ENCODE results near the gene CIDEA. TPM values are rescaled to one million over a fixed set of nuclear protein-coding genes. Genes with fewer than 3 reads are reported as not detected.

CIDEA gene
- total and polyA plus RNA-seq, 2 donors (not counting 1 experiment from before 2014, with no cell fraction given) = not detected

GRCh38 chr18:12245793-12246135 is 8.4 kb upstream of the CIDEA start:
- DNase-seq (no peak), ATAC-seq (ENCODE audit: low read depth) (no peak)
- ChIA-PET CTCF (interaction anchor here (2.7 kb wide), 1 partner anchor 10 kb away, joined by 9 read pairs; no protein-coding TSS in a partner anchor), POLR2A (no interaction called here)
- H3K4me2 ChIP-seq (replicated peaks; ENCODE audit: low read depth, low read length, poor library complexity, severe bottlenecking) = no peak overlapping the region
- H4K20me1 ChIP-seq (ENCODE audit: control insufficient read depth, insufficient read depth, low read length, poor library complexity, severe bottlenecking) = no peaks in the 10 kb centered on the region
- H3K4me3 Mint-ChIP-seq = no peak overlapping the region
- TF ChIP-seq EZH2 (IDR thresholded peaks at IDR 0.05; ENCODE audit: borderline replicate concordance, insufficient read depth, low read depth, low read length, poor library complexity, severe bottlenecking) = no peak
- no peak for TF ChIP-seq CTCF (IDR thresholded peaks at IDR 0.05)
- peaks cover 0 to 2% (median 0%) of the 10 kb centered on the region in 3 donors for H3K9me3 ChIP-seq (ENCODE audit: control extremely low read depth in 1 of 3, control insufficient read depth in 2 of 3, insufficient read depth in 1 of 3, low read length in 2 of 3)
- H3K36me3 ChIP-seq (replicated peaks in 1 of 2; ENCODE audit: control extremely low read depth in 1 of 2, control insufficient read depth in 1 of 2, extremely low read depth in 1 of 2, insufficient read depth in 2 of 2, low read length in 1 of 2) = no peaks in the 10 kb centered on the region
- no peak overlapping the region for H2AFZ ChIP-seq (ENCODE audit: insufficient read depth, low read depth, low read length, poor library complexity, severe bottlenecking)
- peaks cover 52% of the 10 kb centered on the region for H3K27me3 Mint-ChIP-seq
- WGBS (ENCODE audit: insufficient coverage) = no CpG with 5 or more reads among the region's 13 CpGs
- H3K4me1 ChIP-seq (ENCODE audit: control insufficient read depth in 2 of 2, insufficient read depth in 2 of 2, low read length in 2 of 2) = no peaks in the 10 kb centered on the region
- no peak overlapping the region for H3K9ac ChIP-seq (ENCODE audit: low read length)
- no peaks in the 10 kb centered on the region for H3K9me3 Mint-ChIP-seq (ENCODE audit: insufficient read depth)
- intact Hi-C loops (cut with micrococcal nuclease) = no loop called here
- no peak overlapping the region for H3K27ac Mint-ChIP-seq
- H3K79me2 ChIP-seq (ENCODE audit: control insufficient read depth, insufficient read depth, low read length) = no peaks in the 10 kb centered on the region
- H3K27me3 ChIP-seq (replicated peaks in 1 of 4; ENCODE audit: control extremely low read depth in 1 of 4, control insufficient read depth in 3 of 4, insufficient read depth in 4 of 4, low read length in 3 of 4) = peaks cover 0 to 12% (median 0%) of the 10 kb centered on the region in 4 experiments
- no peaks in the 10 kb centered on the region for H3K4me1 Mint-ChIP-seq
- H3K4me3 ChIP-seq (ENCODE audit: control extremely low read depth in 1 of 5, extremely low read depth in 1 of 5, insufficient read depth in 1 of 5, low read depth in 2 of 5, low read length in 4 of 5) = no peak overlapping the region
- no peak overlapping the region for H3K27ac ChIP-seq (ENCODE audit: low read length in 2 of 2)

GRCh38 chr18:12246849-12247808 is 7.0 kb upstream of the CIDEA start:
- Histone ChIP-seq H3K4me3 (ENCODE audit: control extremely low read depth in 1 of 5, extremely low read depth in 1 of 5, insufficient read depth in 1 of 5, low read depth in 2 of 5, low read length in 4 of 5) (no peak overlapping the region), H3K4me2 (replicated peaks; ENCODE audit: low read depth, low read length, poor library complexity, severe bottlenecking) (no peak overlapping the region), H3K27ac (ENCODE audit: low read length in 2 of 2) (no peak overlapping the region), H3K36me3 (replicated peaks in 1 of 2; ENCODE audit: control extremely low read depth in 1 of 2, control insufficient read depth in 1 of 2, extremely low read depth in 1 of 2, insufficient read depth in 2 of 2, low read length in 1 of 2) (no peaks in the 10 kb centered on the region), H3K79me2 (ENCODE audit: control insufficient read depth, insufficient read depth, low read length) (no peaks in the 10 kb centered on the region), H3K4me1 (ENCODE audit: control insufficient read depth in 2 of 2, insufficient read depth in 2 of 2, low read length in 2 of 2) (no peaks in the 10 kb centered on the region), H3K9ac (ENCODE audit: low read length) (no peak overlapping the region), H3K9me3 (ENCODE audit: control extremely low read depth in 1 of 3, control insufficient read depth in 2 of 3, insufficient read depth in 1 of 3, low read length in 2 of 3) (peaks cover 0 to 2% (median 0%) of the 10 kb centered on the region in 3 donors), H4K20me1 (ENCODE audit: control insufficient read depth, insufficient read depth, low read length, poor library complexity, severe bottlenecking) (no peaks in the 10 kb centered on the region), H3K27me3 (replicated peaks in 1 of 4; ENCODE audit: control extremely low read depth in 1 of 4, control insufficient read depth in 3 of 4, insufficient read depth in 4 of 4, low read length in 3 of 4) (peaks cover 0 to 23% (median 1%) of the 10 kb centered on the region in 4 experiments), H2AFZ (ENCODE audit: insufficient read depth, low read depth, low read length, poor library complexity, severe bottlenecking) (no peak overlapping the region)
- CTCF ChIA-PET = interaction anchor here (1.5 to 2.7 kb wide), 2 partner anchors 9 to 11 kb away, joined by 4 to 9 read pairs; no protein-coding TSS in a partner anchor
- intact Hi-C loops (cut with micrococcal nuclease) = no loop called here
- no peak for ATAC-seq (ENCODE audit: low read depth)
- no peak for DNase-seq
- H3K9me3 Mint-ChIP-seq (ENCODE audit: insufficient read depth) = no peaks in the 10 kb centered on the region
- H3K27me3 Mint-ChIP-seq = peaks cover 54% of the 10 kb centered on the region
- WGBS (ENCODE audit: insufficient coverage) = 57% methylated on average over 23 of the region's 32 CpGs
- H3K4me1 Mint-ChIP-seq = no peaks in the 10 kb centered on the region
- POLR2A ChIA-PET = no interaction called here
- no peak for TF ChIP-seq CTCF (IDR thresholded peaks at IDR 0.05)
- TF ChIP-seq EZH2 (IDR thresholded peaks at IDR 0.05; ENCODE audit: borderline replicate concordance, insufficient read depth, low read depth, low read length, poor library complexity, severe bottlenecking) = no peak
- no peak overlapping the region for H3K4me3 Mint-ChIP-seq
- H3K27ac Mint-ChIP-seq = no peak overlapping the region

Measured in B cell (primary cell).